Hematopoietic multipotent progenitor cell treated with erythropoietin and hydrocortisone succinate and interleukin-3 and kit ligand, for 6 days (in vitro differentiated cells): ENCODE data around the gene REEP3.
A peak's percentile ranks its signal among the peaks of the same experiment; 100 is the strongest.

Experiments used
- DNase-seq: peaks from one replicate; pipeline ENCODE4 v3.0.0-alpha.2; 2015

REEP3 gene

GRCh38 chr10:63591600-63592379, 70.6 kb downstream of the REEP3 start:
- DNase-seq, result no peak

- no peak for DNase-seq
Observed at GRCh38 chr10:63593576-63593975, 72.4 kb downstream of the REEP3 start.

DNA sequence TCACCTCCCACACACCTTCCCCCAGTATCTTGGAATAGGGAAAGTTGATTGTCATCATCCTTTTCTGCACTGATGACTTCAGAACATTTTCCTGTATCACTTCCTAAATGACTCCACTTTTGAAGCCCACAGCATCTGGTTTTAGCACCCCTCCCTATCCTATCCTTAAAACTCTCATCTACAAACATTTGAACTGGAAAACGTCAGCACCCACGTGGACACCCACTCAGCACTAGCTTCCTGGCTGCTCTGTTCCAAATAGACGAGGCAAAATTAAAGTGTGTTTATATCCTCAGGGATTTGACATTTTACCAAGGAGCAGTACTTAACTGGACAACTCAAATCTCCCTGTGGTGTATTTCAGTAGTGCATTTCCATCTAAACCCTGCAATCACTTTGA, 73.9 kb downstream of the REEP3 start:
- DNase-seq, result no peak

DNA sequence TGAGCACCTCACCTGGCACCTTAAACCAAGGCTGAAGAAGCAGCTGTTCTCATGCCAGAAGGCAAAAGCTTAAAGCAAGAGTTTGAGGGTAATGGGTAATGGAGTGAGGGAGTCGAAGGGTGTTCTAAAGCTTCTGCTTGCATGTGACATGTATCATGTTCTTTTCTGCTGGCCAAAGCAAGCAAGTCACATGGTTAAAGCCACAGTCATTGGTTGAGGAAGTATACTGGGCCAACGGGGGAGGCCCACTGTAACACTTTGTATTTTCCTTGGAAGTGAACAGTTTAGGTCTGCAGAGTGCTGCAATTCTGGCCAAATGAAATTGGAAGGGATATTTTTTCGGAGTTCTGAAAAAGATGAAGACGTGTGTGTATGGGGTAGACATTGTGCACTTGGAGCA, 75.7 kb downstream of the REEP3 start:
- DNase-seq, result no peak

DNA sequence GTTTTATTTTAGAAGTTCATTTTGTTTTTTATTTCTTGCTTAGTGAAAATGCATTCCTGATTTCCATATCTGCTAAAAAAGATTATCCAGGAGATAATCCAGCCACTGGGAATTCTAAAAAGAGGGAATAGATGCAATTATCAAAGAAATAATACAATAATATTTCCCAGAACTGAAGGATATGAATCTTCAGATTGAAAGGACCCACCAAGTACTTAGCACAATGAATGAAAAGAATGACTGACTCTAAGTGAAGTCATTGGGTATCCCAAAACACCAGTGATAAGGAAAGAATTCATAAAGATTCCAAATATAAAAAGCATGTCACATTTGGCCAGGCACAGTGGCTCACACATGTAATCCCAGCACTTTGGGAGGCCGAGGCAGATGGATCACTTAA, 79.3 kb downstream of the REEP3 start:
- no peak for DNase-seq

GRCh38 chr10:63603709-63604445, 82.7 kb downstream of the REEP3 start:
- DNase-seq, result no peak

DNA sequence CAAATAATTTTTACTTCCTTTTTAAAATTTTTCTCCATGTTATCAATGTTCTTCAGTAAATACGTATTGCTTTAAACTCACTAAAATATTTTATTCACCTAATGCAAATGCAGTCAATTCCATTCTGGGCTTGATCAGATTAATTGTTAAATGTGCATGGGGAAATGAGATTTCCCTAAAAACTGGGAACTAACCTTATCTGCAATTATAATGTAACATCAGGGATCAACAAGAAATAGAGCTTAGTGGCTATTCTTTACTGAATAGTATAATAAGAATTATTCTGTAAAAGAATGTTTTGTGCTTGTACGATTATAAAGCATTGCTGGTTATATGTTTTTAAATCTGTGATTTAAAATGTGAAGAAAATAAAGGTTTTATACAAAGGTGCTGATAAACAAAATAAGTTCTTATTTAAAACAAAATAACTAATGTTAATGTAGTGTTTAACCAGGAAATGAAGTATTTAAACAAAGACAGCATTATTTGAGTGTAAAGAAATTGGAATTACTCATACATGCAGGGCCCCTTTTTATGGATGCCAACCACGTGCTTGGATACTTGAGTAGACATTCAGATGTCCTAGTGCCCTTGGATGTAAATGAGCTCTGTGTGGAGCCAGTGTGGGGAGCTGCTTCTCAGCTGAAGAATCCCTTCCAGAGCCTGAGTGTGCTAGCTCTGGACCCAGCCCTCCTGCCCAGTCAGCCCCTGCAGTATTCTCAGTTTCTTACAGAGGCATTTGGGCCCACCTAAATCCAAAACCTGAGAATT, 84.2 kb downstream of the REEP3 start:
- DNase-seq, result no peak

DNA sequence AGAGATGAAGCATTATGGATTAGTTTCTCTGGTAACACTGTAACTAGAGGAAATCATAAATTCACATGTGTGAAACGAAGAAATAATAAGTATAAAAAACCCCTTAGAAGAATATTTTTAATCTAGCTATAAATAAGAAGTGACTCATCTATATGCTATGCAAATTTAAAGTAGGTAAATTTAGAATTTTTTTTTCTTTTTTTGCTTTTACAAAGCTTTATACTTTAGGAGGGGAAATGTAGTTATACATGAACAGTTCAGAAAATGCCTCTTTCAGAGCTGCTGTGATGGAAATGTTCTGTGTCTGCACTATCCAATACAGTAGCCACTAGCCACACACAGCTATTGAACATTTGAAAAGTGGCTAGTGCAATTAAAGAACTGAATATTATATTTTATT, 87.3 kb downstream of the REEP3 start:
- DNase-seq, result no peak

GRCh38 chr10:63611078-63611477, 89.9 kb downstream of the REEP3 start:
- DNase-seq, result no peak

DNA sequence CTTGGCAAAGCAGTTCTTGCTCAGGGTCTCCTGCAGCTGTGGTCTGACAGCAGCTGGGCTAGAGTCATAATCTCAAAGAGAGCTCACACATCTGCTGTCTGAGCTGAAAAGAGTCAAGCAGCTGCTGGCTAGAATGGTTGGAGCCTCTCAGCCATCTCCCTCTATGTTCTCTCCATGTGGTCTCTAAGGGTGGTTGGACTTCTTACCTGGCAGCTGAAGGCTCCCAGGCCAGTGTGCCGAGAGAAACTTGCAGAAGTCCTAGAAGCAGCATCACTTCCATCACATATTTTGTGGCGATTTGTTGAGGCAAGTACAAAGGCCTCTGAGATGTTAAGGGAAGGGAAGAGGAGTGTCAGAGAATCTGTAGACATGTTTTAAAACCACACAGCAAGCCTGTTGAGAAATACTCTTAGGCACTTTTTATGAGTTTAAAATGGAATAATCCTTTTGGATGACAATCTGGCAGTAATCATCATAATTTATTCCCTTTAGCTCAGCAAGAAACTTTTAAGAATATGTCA, 93.2 kb downstream of the REEP3 start:
- DNase-seq, result no peak

- no peak for DNase-seq
Observed at GRCh38 chr10:63618552-63618951, 97.4 kb downstream of the REEP3 start.

DNA sequence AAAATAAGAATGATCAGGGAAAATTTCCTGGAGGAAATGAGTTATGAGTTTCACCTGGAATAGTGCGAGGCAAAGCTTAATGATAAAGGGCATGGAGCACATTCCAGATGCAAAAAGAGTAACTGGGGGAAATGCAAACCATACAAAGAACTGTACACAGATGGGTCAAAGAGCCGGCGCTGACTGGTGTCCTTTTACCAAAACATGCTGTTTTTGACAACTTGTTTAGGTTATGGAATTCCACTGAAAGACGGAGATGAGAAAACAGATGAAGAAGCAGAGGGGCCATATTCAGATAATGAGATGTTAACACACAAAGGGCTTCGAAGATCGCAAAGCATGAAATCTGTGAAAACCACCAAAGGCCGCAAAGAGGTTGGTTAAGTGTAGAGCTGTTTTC, 98.2 kb downstream of the REEP3 start:
- DNase-seq, result no peak

GRCh38 chr10:63622097-63622496, 100.9 kb downstream of the REEP3 start:
- DNase-seq, result no peak

DNA sequence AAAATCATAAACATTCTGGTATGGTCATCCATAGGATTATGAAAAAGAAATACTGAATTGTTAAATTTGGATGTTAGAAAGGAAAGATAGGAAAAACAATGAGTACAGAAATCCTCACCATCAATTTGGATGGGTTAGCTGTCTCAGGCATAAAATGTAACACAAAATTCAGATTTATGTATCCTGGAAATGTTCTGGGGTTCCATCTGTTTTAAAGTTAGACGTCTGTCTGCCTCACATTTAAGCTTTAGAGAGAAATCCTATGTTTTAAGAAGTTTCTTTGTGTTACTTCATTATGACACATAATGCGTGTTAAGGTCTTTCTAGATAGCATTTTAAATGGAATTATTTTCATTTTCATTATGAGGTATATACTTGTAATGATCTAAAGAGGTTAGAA, 103.5 kb downstream of the REEP3 start:
- DNase-seq, result no peak

DNA sequence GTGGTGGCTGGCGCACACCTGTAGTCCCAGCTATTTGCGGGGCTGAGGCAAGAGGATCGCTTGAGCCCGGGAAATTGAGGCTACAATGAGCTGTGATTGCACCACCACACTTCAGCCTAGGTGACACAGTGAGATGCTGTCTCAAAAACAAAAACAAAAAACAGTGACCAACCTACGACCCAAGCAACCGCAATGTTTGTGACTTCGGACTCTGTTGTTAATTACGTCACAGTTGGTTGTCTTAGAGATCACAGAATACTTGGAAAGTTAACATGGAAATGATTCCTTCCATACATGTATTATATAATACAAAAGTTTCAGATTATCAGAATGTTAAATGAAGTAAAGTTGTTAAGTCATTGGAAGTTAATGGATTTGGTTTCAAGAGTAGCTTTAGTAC, 106.2 kb downstream of the REEP3 start:
- DNase-seq, result no peak

GRCh38 chr10:63627881-63628296, 106.7 kb downstream of the REEP3 start:
- no peak for DNase-seq

DNA sequence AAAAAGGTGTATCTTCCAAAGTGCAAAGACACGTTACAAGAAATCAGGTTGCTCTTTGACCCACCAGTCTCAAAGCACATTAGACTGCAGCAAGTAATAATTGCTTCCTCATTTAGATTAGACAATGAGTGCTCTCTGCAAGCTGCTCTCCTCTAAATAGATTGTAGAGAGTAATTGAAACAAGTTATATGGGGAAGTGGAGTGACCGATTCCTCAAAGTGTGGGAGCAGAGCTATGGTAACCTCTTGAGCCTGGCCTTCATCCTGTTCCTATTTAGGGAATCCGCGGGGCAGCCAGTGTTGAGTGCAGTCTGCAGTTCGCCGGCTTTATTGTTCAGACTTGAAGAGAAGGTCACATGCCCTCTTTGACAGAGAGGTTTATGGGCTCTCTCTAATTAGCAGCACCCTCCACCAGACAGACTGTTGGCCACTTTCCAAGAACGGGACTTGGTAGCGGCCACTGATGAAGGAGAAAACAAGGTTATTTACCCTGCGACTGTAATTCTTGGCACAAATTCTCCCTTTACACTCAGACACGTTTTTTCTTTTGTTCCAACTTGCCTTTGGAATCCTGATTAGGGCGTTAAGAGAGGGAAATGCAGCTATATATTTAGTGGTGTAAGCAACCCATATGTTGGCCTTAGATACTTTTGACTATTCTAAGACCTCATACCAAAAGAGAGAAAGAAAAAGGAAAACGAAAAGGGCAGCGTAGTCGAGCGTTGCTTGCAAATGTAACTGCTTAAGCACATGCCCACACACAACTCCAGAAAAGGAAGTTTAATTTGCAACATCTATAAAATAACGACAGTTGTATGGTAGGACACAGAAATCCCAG, 107.5 kb downstream of the REEP3 start:
- peak; percentile 80 for DNase-seq

DNA sequence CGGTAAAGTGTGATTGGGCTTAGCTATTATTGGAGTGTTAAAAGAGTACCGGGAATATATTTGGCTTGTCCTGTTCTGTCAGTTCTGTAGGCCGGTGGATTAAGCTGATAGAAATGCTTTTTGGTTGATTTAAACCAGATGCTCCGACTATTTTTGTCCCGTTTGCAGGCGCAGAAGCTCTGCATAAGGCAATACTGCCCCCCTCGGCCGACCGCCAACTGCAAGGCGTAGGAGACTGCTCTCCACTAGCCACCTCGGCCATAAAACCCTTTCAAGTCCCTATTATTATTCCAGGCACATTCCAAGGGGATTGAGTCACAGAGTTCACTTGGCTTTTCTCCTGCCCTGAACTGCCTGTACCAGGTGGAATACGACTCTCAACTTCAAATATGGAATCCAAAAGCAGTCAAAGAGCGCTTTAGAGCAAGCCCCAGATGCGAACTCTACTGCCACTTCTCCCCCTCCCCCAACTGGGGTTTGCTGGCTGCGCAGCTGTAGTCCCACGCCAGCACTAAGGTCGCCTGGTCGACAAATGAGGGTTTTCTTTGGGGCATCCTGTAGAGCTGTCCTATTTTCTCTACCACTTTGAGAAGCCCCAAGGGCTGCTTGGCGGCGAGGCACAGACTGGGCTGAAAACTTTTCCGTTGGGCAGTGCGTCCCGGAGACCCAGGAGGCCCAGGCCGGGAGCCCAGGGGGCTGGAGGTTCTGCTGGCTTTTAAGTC, 108.3 kb downstream of the REEP3 start:
- DNase-seq, result peak; percentile 95

DNA sequence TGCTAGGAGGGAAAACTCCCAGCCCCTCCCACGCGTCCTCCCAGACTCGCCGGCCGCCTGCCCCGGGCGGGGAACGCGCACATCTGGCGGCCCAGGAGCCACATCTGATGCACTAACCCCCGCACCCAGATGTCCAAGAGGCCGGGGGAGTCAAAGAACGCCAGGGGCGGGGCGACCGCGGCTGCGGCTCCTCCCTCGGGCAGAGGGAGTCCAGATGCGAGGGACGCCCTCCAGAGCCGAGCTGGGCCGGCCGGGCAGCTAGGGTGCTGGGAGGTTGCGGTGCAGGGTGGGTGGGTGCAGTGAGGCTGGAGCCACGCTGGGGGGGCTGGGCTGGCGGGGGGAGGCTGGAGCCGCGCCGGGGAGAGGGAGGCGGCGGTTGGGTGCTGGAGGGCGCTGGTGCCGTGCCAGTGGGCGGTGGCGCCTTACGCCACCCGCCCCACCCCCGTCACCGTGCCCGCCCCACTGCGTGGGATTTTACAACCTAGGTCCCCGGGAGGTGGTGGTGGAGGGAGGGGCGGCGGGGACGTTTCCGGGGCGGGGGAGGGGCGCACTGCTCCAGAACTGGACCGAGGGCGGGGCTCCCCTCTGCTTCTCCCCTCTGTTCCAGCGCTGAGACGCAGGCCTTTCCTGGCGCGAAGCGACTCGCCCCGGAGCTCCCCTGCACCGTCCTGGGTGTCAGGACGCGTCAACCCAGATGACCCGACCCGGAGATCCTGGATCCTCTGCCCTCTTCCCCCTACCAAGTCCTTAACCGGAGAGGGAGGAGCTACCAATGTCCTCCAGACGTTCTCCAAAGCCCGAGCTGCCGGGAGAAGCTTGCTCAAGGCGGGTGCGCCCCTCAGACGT, 109.1 kb downstream of the REEP3 start:
- peak; percentile 87 for DNase-seq

DNA sequence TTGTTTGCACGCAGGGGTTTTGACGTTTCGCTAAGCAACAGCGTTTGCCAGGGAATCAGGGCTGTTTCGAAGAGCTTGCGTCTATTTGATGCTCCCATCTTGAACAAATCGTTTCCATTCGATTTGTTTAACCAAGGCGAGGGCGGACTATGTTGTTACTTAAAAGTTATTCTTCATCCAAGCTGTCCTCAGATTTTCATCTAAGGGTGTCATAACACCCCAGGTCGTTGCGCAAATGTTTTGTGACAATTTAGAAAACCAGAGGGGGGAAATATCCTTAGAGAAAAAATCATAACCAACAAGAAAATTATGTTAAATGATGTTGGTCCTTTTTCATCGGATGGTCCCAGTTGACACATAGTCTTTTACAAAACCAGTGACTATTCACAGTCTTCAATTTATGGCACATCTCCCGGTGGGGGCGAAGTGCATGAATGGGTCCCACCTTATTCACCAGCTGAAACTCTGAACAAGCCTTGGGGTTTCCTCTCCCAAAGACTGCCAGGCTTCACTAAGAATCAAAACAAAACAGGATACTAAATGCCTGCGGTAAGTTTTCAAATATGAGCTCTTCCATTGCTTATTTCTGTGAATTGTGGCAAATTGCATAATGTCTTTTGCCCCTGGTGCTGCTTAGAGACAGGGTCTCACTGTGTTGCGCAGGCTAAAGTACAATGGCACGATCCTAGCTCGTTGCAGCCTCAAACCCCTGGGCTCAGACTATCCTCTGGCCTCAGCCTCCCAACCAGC, 109.9 kb downstream of the REEP3 start:
- no peak for DNase-seq
